ENCODE data around the gene PRAMEF26. TPM values are rescaled to one million over a fixed set of nuclear protein-coding genes. Genes with fewer than 3 reads are reported as not detected.
"Not testable (repeated sequence)": the region's sequence is repeated elsewhere in the genome, so short reads cannot be mapped to it uniquely, and the experiment has no call there.

PRAMEF26 gene
- total RNA-seq (2021; fragmentation: NEBNext Ultra II Directional; extraction: Animal tissue kit (Norgen Biotek cat#: 25700)), result not detected
- long read RNA-seq, result 0 reads

DNA sequence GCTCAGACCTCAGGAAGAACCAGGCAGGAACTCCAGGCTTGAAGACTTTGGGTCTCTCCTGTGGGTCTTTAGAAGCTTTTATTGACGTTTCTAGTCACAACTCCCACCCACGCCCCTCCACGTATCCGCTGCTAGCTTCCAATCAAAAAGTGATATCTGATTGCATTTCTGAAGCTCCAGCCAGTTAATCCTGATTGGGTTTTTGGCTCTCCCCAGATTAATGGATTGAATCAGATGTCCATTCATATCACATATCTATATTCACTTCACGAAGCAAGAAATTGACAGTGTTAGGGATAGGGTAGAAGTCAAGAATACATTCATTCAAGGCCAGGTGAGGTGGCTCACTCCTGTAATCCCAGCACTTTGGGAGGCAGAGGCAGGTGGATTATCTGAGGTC, at the start of gene PRAMEF26:
TSS of gene PRAMEF26 (minus strand) at position 101 of the 400 bp plus-strand sequence. CDS start 2,914 bp downstream, outside the sequence.
- H3K27ac Mint-ChIP-seq; H3K4me3 Mint-ChIP-seq; H3K9me3 Mint-ChIP-seq; H3K4me1 Mint-ChIP-seq (ENCODE audit: low read depth); H3K36me3 Mint-ChIP-seq (ENCODE audit: low read depth); DNase-seq; H3K27me3 Mint-ChIP-seq (ENCODE audit: insufficient read depth): not testable (repeated sequence)

DNA sequence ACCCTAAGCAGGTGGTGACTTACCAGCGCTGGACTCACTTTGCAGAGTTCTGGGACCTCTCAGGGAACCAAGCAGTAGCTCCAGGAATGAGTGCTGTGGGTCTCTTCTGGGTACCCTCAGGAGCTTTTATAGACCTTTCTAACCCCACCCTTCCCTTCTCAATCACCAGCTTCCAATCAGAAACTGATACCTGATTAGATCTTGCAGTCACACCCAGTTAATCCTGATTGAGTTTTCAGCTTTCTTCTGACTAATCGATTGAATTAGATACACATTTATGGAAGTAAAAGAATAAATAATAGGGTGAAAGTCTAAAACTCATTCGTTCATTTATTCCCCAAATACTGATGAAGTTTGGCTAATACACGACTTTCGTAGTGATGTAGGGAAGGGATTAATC, 45.5 kb upstream of the PRAMEF26 start, which contains the start of gene PRAMEF13:
TSS of gene PRAMEF13 (minus strand) at position 101 of the 400 bp plus-strand sequence. CDS start 1,820 bp downstream, outside the sequence.
- not testable (repeated sequence) for DNase-seq; H3K27ac Mint-ChIP-seq; H3K36me3 Mint-ChIP-seq (ENCODE audit: low read depth); H3K27me3 Mint-ChIP-seq (ENCODE audit: insufficient read depth); H3K9me3 Mint-ChIP-seq; H3K4me1 Mint-ChIP-seq (ENCODE audit: low read depth); H3K4me3 Mint-ChIP-seq

DNA sequence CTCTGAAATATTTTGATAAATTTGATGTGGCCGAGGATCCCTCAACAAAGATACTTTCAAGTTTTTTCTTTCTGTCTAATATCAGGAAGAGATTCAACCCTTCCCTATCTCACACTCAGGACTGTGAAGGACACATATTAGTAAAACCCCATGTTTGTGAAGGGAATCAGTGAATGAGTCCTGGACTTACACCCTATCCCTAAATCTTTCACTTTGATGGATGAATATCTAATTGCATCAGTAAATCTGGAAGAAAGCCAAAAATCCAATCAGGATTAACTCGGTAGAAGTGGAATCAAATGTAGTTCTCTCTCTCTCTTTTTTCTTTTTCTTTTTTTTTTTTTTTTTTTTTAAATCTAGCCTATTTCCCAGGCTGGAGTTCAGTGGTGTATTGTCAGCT, 15.7 kb upstream of the PRAMEF26 start, which contains the start of gene PRAMEF9:
TSS of gene PRAMEF9 (plus strand) at position 301 of the 400 bp plus-strand sequence. CDS start 3,433 bp downstream, outside the sequence.
- H3K4me3 Mint-ChIP-seq; H3K27me3 Mint-ChIP-seq (ENCODE audit: insufficient read depth); H3K36me3 Mint-ChIP-seq (ENCODE audit: low read depth); H3K27ac Mint-ChIP-seq; H3K4me1 Mint-ChIP-seq (ENCODE audit: low read depth); DNase-seq: not testable (repeated sequence)
- peaks cover 12% of the 10 kb centered on the region for H3K9me3 Mint-ChIP-seq

DNA sequence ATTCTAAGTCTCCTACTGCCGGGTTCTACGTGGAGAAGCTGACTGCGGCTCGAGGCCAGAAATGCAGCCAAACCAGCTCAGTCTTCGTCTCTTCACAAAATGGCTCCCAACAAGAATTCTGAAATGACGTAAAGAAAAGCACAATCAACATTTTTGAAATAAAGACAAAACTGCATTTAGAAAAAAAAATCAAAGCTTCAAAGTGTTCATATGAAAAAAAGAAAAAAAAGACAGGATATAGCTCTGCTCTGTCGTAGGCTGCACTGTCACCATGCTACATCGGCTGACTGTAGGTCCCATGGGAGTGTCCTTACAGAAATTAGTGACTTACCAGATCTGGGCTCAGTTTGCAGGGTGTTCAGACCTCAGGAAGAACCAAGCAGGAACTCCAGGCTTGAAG, 9.7 kb upstream of the PRAMEF26 start, which contains the start of gene HNRNPCL4:
TSS of gene HNRNPCL4 (minus strand) at position 101 of the 400 bp plus-strand sequence. CDS start 164 bp downstream, outside the sequence.
- not testable (repeated sequence) for H3K9me3 Mint-ChIP-seq; H3K4me3 Mint-ChIP-seq; DNase-seq; H3K27me3 Mint-ChIP-seq (ENCODE audit: insufficient read depth); H3K4me1 Mint-ChIP-seq (ENCODE audit: low read depth); H3K27ac Mint-ChIP-seq; H3K36me3 Mint-ChIP-seq (ENCODE audit: low read depth)

DNA sequence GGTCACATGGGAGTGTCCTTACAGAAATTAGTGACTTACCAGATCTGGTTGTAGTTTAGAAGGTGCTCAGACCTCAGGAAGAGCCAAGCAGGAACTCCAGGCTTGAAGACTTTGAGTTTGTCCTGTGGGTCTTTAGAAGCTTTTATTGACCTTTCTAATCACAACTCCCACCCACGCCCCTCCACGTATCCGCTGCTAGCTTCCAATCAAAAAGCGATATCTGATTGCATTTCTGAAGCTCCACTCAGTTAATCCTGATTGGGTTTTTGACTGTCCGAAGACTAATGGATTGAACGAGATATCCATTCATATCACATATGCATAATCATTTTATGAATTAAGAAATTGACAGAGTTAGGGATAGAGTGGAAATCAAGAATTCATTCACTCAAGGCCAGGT, 39.1 kb downstream of the PRAMEF26 start, which contains the start of gene HNRNPCL2:
TSS of gene HNRNPCL2 (minus strand) at position 101 of the 400 bp plus-strand sequence. CDS start 454 bp downstream, outside the sequence.
- H3K27ac Mint-ChIP-seq; DNase-seq; H3K27me3 Mint-ChIP-seq (ENCODE audit: insufficient read depth); H3K4me1 Mint-ChIP-seq (ENCODE audit: low read depth); H3K36me3 Mint-ChIP-seq (ENCODE audit: low read depth); H3K4me3 Mint-ChIP-seq: not testable (repeated sequence)
- H3K9me3 Mint-ChIP-seq, result peaks cover 58% of the 10 kb centered on the region

Other genes with a start within 250 kb of the PRAMEF26 start
- not detected for gene PRAMEF7, start 239.4 kb downstream of the PRAMEF26 start, total RNA-seq (2021; fragmentation: NEBNext Ultra II Directional; extraction: Animal tissue kit (Norgen Biotek cat#: 25700))
- not detected for gene PRAMEF6, start 208.4 kb downstream of the PRAMEF26 start, total RNA-seq (2021; fragmentation: NEBNext Ultra II Directional; extraction: Animal tissue kit (Norgen Biotek cat#: 25700))
- gene PRAMEF27, start 99.4 kb downstream of the PRAMEF26 start, total RNA-seq (2021; fragmentation: NEBNext Ultra II Directional; extraction: Animal tissue kit (Norgen Biotek cat#: 25700)), result not detected
- gene HNRNPCL3, start 95.2 kb downstream of the PRAMEF26 start, total RNA-seq (2021; fragmentation: NEBNext Ultra II Directional; extraction: Animal tissue kit (Norgen Biotek cat#: 25700)), result not detected
- gene PRAMEF25, start 85.2 kb downstream of the PRAMEF26 start, total RNA-seq (2021; fragmentation: NEBNext Ultra II Directional; extraction: Animal tissue kit (Norgen Biotek cat#: 25700)), result not detected
- not detected for gene HNRNPCL2, start 39.2 kb downstream of the PRAMEF26 start, total RNA-seq (2021; fragmentation: NEBNext Ultra II Directional; extraction: Animal tissue kit (Norgen Biotek cat#: 25700))
- gene HNRNPCL4, start 9.6 kb upstream of the PRAMEF26 start, total RNA-seq (2021; fragmentation: NEBNext Ultra II Directional; extraction: Animal tissue kit (Norgen Biotek cat#: 25700)), result not detected
- not detected for gene PRAMEF9, start 15.8 kb upstream of the PRAMEF26 start, total RNA-seq (2021; fragmentation: NEBNext Ultra II Directional; extraction: Animal tissue kit (Norgen Biotek cat#: 25700))
- gene PRAMEF13, start 45.4 kb upstream of the PRAMEF26 start, total RNA-seq (2021; fragmentation: NEBNext Ultra II Directional; extraction: Animal tissue kit (Norgen Biotek cat#: 25700)), result not detected
- gene PRAMEF18, start 70.1 kb upstream of the PRAMEF26 start, total RNA-seq (2021; fragmentation: NEBNext Ultra II Directional; extraction: Animal tissue kit (Norgen Biotek cat#: 25700)), result not detected
- not detected for gene PRAMEF5, start 98.2 kb upstream of the PRAMEF26 start, total RNA-seq (2021; fragmentation: NEBNext Ultra II Directional; extraction: Animal tissue kit (Norgen Biotek cat#: 25700))
- not detected for gene PRAMEF8, start 129.1 kb upstream of the PRAMEF26 start, total RNA-seq (2021; fragmentation: NEBNext Ultra II Directional; extraction: Animal tissue kit (Norgen Biotek cat#: 25700))
- not detected for gene PRAMEF33, start 147.5 kb upstream of the PRAMEF26 start, total RNA-seq (2021; fragmentation: NEBNext Ultra II Directional; extraction: Animal tissue kit (Norgen Biotek cat#: 25700))
- not detected for gene PRAMEF15, start 159.6 kb upstream of the PRAMEF26 start, total RNA-seq (2021; fragmentation: NEBNext Ultra II Directional; extraction: Animal tissue kit (Norgen Biotek cat#: 25700))
- gene PRAMEF14, start 191.1 kb upstream of the PRAMEF26 start, total RNA-seq (2021; fragmentation: NEBNext Ultra II Directional; extraction: Animal tissue kit (Norgen Biotek cat#: 25700)), result not detected
- gene PRAMEF19, start 215.9 kb upstream of the PRAMEF26 start, total RNA-seq (2021; fragmentation: NEBNext Ultra II Directional; extraction: Animal tissue kit (Norgen Biotek cat#: 25700)), result not detected
- gene PRAMEF17, start 233.6 kb upstream of the PRAMEF26 start, total RNA-seq (2021; fragmentation: NEBNext Ultra II Directional; extraction: Animal tissue kit (Norgen Biotek cat#: 25700)), result not detected

All from HFFc6 (cell line).